Activated gamma-delta T cell (primary cell): ENCODE measurements around the gene OPRM1.
"Not testable (repeated sequence)": the region's sequence is repeated elsewhere in the genome, so short reads cannot be mapped to it uniquely, and the experiment has no call there.

Experiments
- DNase-seq: peaks from one replicate; lab custom pipeline; 2025; lab: John Stamatoyannopoulos, UW

The OPRM1 gene

GRCh38 chr6:154239392-154239791, 200.4 kb downstream of the OPRM1 start:
- DNase-seq: no peak

DNA sequence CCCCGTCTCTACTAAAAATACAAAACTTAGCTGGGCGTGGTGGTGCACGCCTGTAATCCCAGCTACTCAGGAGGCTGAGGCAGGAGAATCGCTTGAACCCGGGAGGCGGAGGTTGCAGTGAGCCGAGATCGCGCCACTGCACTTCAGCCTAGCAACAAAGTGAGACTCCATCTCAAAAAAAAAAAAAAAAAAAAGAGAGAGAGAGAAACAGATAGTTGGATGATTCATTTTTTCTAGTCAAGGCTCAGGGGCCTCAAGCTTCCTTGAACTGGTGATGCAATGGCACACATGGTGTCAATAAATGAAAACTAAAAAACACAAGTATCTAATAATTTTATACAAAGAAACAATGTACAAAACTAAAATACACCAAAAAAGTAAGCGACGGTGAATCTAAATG, 202.0 kb downstream of the OPRM1 start:
- not testable (repeated sequence) for DNase-seq

DNA sequence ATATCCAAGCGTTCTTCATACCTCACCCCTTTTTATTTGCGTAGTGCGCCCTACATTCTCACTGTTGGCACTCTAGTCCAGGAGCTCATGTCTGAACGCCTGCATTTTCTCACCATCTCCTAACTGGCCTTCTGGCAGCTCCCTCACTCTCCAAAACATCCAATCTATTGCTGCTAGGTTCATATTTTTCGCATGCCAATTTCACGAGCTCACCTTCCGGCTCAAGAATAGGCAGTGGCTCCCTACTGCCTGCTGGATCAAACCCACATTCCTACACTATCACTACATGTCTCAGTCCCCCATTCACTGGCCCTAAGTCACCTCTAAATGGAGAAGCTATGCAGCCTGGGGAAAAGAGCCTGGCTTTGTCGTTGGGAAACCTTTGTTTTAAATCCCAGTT, 202.5 kb downstream of the OPRM1 start:
- no peak for DNase-seq

- no peak for DNase-seq
These were observed 203.7 kb downstream of the OPRM1 start for GRCh38 chr6:154242617-154243357.

DNA sequence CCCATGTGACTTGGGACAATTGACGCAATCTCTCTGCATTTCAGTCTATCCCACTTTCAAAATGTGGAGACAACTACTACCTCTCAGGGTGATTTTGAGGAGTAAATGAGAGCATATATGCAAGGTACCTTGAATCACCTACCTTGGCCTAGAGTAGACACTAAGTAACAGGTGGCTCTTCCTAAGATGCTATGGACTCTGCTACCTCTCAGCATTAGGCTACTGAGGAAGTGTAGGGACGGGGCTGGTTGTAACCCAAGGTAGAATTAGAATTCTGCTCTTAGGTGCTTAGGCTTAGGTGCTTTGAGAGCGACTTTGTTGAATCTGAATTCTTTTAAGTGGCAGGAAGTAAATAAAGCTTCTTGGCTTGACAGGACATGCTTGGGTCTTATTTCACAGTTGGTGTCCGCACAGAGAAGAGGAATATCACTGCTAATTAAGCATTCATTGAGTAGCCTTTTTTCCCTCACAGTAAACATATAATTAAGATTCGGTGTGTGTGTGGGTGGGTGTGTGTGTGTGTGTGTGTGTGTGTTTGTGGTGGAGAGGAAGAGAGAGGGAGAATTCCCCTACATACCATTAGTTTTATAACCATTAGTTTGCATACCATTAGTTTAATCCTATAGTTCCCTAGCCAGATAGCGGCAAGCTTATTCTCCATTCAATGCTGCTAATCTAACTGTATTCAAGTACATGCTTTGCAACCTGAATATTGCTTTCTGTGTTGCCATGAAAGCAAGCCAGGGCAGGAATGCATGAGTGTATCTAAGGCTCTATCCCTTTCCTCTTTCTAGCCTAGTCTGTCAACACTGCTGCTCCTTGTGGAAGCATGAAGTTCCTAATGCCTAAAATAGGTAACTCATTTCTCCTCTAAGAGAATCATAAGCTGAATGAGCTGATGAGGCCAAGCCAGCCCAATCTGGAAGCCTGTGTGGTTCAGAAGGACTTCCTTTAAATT, 205.0 kb downstream of the OPRM1 start:
- DNase-seq: no peak

DNA sequence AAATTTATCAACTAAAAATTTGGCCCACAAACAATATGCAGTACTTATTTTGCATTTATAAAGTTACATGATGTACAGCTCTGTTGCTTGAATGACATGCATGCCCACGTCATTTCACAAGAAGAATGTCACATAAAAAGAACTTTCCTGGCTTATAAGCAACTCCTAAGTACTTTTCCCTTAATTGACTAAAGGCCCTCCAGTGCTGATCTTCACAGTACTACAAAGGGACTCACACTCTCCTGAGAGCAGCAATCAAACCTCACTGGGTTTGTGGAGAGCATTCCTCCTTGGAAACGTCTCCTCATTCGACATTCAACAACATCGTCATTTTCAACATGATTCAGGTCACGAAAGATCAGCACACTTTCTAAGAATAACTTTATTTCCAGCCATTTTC, 206.5 kb downstream of the OPRM1 start:
- no peak for DNase-seq

DNA sequence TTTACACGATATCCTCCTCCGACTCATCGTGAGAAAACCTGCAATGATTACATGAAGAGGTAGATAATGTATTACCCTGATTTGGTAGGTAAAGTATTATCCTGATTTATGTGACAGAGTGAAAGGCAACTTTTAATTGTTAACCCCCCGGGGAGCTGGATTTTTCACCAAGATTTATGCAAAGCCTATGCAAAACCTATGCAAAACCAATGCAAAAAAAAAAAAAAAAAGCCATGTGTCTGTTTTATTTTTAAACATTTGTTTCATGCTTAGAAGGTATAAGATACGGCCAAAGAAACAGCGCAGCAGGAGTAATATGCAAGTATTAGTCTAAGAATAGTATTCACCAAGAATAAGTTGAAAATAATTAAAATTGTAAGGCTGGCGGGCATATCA, 207.7 kb downstream of the OPRM1 start:
- no peak for DNase-seq

DNA sequence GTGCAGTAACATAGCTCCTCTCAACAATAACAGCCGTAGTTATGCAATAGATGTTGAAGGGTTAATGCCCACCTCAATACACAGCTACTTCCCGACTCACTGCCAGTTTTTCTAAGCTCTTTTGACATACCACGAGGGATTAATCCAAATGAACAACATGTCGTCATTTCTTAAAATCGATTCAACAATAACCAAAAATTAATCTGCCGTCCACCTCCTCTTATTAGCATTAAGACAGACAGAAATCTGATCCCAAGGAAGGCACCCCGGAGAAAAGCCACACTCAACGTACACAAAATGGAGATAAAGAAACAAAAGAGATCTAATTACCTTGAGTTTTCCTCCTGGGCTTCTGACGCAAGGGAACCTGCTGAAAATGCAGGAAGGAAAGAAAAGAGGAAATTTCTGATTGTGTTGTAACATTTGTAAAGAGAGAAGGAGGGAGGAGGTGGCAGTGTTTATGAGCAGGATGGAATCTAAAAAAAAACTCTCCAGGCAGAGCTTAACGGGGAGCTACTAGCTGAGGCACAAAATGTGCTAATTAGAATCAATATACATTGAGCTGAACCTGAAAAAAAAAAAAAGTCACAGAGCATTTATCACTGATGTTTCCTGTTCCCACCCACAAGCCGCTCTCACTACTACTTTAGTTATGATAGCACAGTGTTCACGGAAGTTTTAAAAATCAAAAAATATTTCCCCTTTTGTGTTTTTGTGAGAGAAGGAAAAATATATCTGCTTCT, 208.2 kb downstream of the OPRM1 start:
- no peak for DNase-seq

DNA sequence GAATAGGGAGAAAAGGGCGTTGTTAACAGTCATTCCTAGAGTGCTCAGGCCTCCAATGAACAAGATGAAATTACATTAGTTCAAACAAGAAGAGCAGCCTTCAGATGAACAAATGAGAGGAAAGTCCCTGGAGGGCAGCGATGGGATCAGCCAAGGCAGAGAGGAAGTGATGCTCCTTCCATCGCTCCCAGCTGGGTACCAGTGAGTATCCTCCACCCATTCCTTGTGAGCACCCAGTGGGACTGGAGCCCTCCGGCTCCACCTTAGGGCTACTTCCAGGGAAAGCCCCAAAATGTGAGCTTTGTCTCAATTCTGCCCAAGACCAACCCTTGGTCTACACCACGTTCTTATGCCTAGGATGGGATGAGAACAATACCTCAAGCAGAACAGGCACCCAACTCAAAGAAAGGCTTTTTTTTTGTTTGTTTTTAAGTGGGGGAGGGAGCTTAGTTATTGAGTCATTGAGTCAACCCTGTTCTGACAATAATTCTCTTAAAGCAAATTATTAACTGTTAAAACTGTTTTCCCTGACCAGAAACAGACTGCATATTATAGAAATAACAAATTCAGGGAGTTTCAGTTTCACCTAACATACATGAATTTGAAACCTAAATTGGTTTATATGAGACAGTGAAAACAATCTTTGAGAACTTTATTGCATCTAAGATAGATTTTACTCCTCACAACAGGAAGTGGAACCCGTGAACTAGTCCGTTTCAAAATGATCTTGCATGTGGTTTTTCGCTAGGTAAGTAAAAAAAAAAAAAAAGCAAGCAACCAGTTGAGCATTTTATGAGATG, 210.7 kb downstream of the OPRM1 start:
- no peak for DNase-seq

- no peak for DNase-seq
These were observed 212.1 kb downstream of the OPRM1 start for GRCh38 chr6:154251116-154251515.

- DNase-seq: no peak
These were observed 213.6 kb downstream of the OPRM1 start for GRCh38 chr6:154252678-154253077.

DNA sequence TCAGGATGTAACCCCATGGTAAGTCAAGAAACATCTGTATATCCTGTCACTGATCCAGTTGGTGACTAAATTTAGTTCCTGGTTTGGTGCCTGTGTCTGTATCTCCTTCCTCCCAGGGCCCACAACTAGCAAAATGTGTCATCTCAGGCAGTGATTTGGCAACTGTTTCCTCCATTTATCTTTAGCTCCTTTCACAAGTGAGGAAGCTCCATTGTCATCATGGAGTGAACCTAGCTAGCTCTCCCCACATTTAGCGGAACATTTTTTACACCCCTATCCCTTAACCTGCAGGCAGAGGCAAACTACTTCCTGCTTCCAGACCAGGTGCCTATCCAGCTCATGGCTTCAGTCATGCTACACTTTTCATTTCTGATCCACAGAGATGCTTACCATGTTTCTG, 218.0 kb downstream of the OPRM1 start:
- no peak for DNase-seq

- no peak for DNase-seq
These were observed 219.2 kb downstream of the OPRM1 start for GRCh38 chr6:154258064-154258757.

DNA sequence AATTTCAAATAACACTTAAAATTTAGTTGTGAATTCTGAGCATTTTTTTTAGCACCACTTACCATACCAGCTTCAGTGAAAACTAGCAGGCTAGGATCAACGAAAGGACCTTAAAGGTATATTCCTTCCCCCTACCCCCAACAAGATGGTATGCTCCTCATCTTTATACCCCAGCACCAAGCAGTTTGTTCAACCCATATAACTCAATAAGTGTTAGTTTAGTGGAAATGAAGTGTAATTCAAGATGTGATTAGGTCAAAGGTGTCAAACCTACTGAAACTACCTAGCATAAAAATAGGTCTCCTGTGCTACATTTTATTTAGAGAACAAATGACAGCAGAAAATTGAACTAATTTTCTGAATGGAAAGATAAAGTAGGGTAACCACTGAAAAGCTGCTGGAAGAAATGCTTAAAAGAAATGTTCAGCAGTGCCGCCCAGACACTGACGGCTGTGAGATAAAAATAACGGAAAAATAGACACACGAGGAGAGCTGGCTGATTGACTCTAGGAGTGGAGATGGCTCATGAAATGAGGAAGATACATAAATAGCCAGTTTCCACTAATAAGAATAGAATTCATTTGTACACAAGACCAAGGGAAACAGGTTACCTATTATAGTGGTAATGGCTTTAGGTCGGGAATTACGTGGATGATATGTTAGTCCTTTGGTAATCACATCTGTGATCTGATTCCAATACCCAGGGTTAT, 222.8 kb downstream of the OPRM1 start:
- no peak for DNase-seq

DNA sequence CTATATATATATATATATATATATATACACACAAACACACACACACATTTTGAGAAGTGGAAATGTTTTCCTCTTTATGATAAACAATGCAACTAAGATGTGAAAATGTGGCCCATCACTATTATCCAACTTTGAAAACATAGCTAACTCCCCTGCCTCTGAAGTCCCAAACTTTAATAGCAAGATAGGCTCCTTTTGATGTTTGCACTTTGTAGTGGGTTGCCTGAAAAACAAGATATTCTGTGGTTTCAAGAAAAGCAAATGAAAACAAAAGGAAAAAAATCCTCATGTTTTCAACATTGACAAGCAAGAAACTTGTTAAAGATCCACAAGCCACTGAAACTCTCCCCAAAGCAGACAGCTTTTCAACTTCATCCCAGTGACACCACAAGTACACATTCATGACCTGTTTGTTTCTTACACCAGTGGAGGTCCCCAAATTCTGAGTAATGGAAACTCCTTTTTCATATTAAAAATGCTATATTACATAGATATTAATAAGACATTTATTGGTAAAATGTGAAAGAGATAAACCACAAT, 227.6 kb downstream of the OPRM1 start:
- DNase-seq: no peak

- DNase-seq: no peak
These were observed 228.6 kb downstream of the OPRM1 start for GRCh38 chr6:154267508-154268106.

DNA sequence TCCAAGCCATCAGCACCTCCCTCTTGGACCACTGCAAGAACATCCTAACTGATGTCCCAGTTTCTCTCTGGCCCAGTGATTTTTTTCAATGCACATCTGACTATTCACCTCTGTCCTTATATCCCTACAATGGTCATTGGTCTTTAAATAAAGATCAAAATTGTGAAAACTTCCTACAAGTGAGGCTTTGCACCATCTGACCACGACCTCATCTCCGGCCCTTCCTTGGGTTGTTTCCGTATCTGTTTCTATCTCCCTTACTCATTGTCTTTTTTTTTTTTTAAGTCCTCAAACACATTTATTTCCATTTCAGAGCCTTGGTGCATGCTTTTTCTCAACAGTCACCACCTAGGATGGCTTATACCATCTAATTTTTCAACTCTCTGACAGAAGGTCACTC, 229.4 kb downstream of the OPRM1 start:
- DNase-seq: no peak

GRCh38 chr6:154274168-154274567, 235.1 kb downstream of the OPRM1 start:
- no peak for DNase-seq

DNA sequence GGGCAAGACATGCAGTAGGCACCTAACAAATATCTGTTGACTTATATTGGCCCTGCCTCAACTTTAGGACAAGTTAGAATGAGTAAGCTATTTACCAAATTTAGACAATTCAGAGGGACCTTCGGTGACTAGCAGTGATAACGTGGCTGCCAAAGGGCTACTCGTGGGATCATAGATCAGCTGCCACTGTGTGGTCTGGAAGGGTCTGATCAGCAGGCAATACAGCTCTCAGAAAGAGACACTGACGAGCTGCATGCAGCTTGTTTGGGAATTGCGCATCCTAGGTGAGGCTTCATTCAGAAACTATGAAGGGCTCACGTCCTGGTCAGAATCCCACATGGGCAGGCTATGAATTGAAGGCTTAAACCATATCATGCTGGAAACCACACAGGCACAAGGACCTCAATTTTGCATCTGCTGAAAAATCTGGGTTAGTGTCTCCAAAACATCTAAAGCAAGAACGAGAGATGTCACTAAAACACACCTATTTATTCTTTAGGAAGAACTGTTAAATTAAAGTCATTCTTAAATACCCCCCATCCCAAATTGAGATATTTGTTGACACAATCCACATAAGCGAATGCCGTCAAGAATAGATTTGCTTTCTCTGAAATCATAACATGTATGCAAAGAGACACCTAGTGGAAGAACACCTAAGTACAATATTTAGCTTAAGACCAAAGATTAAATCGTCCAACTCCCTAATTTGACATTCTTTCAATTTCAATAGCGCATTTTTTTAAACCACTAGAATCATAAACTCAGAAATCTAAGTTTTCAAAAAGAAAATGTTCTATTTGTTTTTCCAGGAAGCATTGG, 238.0 kb downstream of the OPRM1 start:
- no peak for DNase-seq
